Neutrophil (primary cell): ENCODE results near the gene ZSWIM7.

Source experiments
- H3K27ac ChIP-seq: fragments of 200-600 bp; sonication (generic); 2 replicates; pipeline ENCODE4 v1.5.1; 2016; ENCODE audit warnings: mild to moderate bottlenecking, moderate library complexity
- H3K27me3 ChIP-seq: fragments of 200-600 bp; sonication (generic); 2 replicates; pipeline ENCODE4 v1.6.0; 2016; ENCODE audit warnings: mild to moderate bottlenecking
- H3K36me3 ChIP-seq: fragments of 200-600 bp; sonication (generic); 2 replicates; pipeline ENCODE4 v1.5.1; 2017
- H3K4me1 ChIP-seq, 2 experiments: fragments of 200-600 bp in 1 of 2; sonication (generic) in 1 of 2; 1 replicate in 1 of 2; 2 replicates in 1 of 2; pipeline versions ENCODE4 v1.5.1 to v1.6.1; 2013 to 2016; ENCODE audit warnings: low read depth in 1 of 2, low read length in 1 of 2, mild to moderate bottlenecking in 1 of 2, moderate library complexity in 1 of 2; ENCODE audit not compliant: control insufficient read depth in 1 of 2, insufficient read depth in 1 of 2
- H3K4me3 ChIP-seq, 2 experiments: fragments of 200-600 bp in 1 of 2; sonication (generic) in 1 of 2; 1 replicate in 1 of 2; 2 replicates in 1 of 2; pipeline ENCODE4 v1.5.1; 2013 to 2016; ENCODE audit warnings: low read depth in 1 of 2, low read length in 1 of 2, mild to moderate bottlenecking in 1 of 2, moderate library complexity in 1 of 2
- H3K9me3 ChIP-seq: fragments of 200-600 bp; sonication (generic); 2 replicates; pipeline ENCODE4 v1.5.1; 2016
- CTCF ChIP-seq: fragments of 200-600 bp; sonication (generic); IDR thresholded peaks from 2 replicates; pipeline ENCODE4 v1.5.1; 2016; ENCODE audit warnings: antibody characterized with exemption

Gene ZSWIM7

GRCh38 chr17:16025202-16025601, 25.7 kb upstream of the ZSWIM7 start:
- Histone ChIP-seq H3K27me3 (no peaks in the 10 kb centered on the region), H3K4me3 (no peak overlapping the region), H3K4me1 (no peaks in the 10 kb centered on the region), H3K36me3 (peaks cover 77% of the 10 kb centered on the region), H3K27ac (no peak overlapping the region), H3K9me3 (no peaks in the 10 kb centered on the region)
- no peak for TF ChIP-seq CTCF

DNA sequence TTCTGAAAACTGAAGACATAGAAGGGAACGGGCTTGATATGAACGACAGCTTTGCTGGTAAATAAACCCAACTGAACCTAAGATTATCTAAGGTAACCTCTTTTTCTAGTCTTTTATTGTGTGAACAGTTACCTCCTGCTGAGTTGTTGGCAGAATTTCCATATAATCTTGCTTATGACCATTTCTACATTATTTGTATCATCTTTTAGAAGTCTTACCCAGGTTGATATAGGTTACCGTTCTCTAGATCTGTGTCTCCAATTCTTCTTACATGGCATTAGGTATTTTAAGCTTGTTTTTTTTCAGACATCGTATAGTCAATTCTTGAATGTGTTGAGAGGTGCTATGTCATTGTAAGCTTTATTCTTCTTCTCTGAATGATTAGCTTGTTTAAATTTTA, 24.4 kb upstream of the ZSWIM7 start:
- H3K4me3 ChIP-seq: no peak overlapping the region
- no peak for TF ChIP-seq CTCF
- peaks cover 64% of the 10 kb centered on the region for H3K36me3 ChIP-seq
- no peaks in the 10 kb centered on the region for H3K27me3 ChIP-seq
- no peaks in the 10 kb centered on the region for H3K4me1 ChIP-seq
- H3K9me3 ChIP-seq: no peaks in the 10 kb centered on the region
- H3K27ac ChIP-seq: no peak overlapping the region

DNA sequence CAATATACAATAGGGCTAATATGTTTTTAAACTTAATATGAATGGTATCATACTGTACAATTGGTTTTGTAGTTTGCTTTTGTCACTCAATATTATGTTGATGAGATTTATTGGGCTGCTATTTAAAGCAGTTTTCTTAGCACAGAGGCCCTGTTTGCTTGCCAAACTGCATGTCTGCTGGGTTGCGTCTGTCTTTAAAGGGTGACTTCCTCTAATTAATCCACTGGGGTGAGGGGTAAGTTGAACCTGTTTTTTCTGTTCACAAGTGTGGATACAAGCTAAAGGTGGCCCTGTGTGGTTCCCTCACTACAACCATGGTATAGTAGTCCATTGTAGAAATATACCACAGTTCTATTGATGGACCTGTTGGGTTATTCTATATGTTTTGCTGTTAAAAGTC, 19.8 kb upstream of the ZSWIM7 start:
- Histone ChIP-seq H3K27me3 (no peaks in the 10 kb centered on the region), H3K4me1 (no peaks in the 10 kb centered on the region), H3K4me3 (no peak overlapping the region), H3K36me3 (peaks cover 24% of the 10 kb centered on the region), H3K9me3 (no peaks in the 10 kb centered on the region), H3K27ac (no peak overlapping the region)
- no peak for TF ChIP-seq CTCF

DNA sequence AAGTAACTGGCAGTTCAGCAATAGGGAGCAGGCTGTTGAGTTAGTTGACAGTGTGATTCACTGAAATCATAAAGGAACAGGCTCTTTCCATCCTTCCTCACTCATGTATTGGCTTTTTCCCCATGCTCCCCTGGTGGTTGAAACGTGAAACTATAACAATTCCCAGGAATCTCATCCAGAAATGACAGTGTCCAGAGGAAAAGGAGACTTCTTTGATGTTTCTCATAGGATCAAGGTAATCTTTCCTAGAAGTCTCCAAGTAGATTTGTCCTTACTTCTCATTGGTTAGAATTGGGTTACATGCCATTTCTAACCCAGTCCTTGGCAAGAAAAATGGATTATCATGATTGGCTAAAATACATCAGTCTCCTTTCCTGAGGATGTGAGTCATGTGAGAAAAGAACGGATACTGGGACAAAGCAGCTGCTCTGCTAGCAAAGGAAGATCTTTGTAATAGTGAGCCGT, 14.5 kb upstream of the ZSWIM7 start:
- H3K36me3 ChIP-seq: peaks cover 12% of the 10 kb centered on the region
- no peaks in the 10 kb centered on the region for H3K9me3 ChIP-seq
- H3K4me3 ChIP-seq: no peak overlapping the region
- H3K27ac ChIP-seq: no peak overlapping the region
- no peak for TF ChIP-seq CTCF
- H3K4me1 ChIP-seq: no peaks in the 10 kb centered on the region
- H3K27me3 ChIP-seq: no peaks in the 10 kb centered on the region

DNA sequence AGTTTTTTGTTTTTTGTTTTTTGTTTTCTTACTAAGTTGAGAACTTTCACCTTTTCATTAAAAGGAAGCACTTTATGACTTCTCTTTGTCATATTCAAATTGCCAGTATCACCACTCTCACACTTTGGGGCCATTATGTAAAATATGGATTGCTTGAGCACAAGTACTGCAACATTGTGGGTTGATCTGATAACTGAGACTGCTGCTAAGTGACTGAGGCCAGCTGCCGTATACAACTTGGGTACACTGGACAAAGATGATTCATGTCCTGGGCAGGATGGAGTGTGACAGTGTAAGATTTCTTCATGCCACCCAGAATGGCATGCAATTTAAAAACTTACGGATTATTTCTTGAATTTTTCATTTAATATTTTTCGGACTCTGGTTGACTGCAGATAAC, 7.9 kb upstream of the ZSWIM7 start:
- no peak for TF ChIP-seq CTCF
- Histone ChIP-seq H3K4me3 (no peak overlapping the region), H3K27me3 (no peaks in the 10 kb centered on the region), H3K27ac (no peak overlapping the region), H3K4me1 (no peaks in the 10 kb centered on the region), H3K9me3 (no peaks in the 10 kb centered on the region), H3K36me3 (peaks cover 33% of the 10 kb centered on the region)

DNA sequence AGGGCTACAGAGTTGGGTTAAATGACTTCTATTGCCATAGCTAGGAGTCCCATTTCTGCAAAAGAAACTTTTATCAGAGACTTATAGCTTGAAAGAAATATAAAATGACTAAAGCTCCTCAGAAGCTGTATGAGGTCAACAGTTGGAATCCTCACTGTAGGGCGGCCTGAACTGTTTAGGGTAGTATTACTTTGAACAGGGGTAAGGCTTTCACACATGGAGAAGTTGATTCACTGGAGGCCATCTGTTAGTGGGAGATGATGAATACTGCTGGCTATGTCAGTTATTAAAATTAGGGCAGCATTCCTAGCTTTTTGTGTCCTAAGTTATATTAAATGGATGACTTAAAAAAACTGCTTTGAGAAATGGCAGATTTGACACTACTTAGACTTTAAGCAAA, 6.1 kb upstream of the ZSWIM7 start:
- Histone ChIP-seq H3K4me1 (peaks cover 4% of the 10 kb centered on the region in 2 experiments), H3K27me3 (no peaks in the 10 kb centered on the region), H3K9me3 (no peaks in the 10 kb centered on the region), H3K36me3 (peaks cover 33% of the 10 kb centered on the region), H3K4me3 (no peak overlapping the region), H3K27ac (no peak overlapping the region)
- no peak for TF ChIP-seq CTCF
